HG03442 (cell line): ENCODE measurements around the gene DHX32.

Experiments used
- ATAC-seq: cut with Tn5 transposase; IDR thresholded peaks from one replicate; pipeline ENCODE4 v1.9.1; 2021; ENCODE audit warnings: mild to moderate bottlenecking, moderate library complexity; ENCODE audit not compliant: unreplicated experiment

DHX32 gene

DNA sequence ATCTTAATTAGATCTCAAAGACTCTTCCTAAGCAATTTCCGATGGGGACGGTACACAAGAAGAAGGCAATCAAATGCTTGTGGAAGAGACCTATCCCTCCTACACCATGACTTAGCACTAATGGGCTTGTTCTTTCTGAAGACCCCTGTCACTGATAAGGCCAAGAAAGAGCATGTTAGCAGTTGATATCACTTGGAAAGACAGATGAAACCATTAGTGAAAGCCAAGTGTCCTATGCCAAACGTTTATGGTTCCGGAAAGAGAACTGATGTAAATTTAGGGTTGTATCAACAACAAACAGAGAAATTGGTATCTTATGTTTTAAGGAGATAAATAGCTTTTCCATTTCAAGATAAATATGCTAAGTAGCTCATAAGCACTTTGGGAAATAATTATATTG lies 64.5 kb downstream of the DHX32 start:
- no peak for ATAC-seq

DNA sequence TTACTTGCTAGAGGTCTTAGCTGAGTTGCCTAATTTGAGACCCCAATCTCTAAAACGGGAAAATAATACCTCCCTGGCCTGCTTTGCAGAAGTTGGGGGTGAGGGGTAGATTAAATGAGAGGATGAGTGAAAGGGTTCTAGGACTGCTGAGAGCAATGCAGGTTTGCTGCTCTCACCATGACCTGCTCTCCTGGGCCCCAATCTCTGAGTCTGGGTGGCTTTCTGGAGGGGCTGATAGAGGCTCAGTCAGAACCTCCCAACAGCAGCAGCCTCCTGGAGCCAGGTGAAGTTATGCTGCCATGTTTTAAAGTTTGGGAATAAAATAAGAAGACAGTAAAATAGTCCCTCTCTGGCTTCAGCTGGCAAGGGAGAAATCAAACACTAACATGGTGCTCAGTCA lies 65.3 kb downstream of the DHX32 start:
- ATAC-seq = no peak

- ATAC-seq = no peak
Observed at GRCh38 chr10:125812128-125812750, 68.9 kb downstream of the DHX32 start.

DNA sequence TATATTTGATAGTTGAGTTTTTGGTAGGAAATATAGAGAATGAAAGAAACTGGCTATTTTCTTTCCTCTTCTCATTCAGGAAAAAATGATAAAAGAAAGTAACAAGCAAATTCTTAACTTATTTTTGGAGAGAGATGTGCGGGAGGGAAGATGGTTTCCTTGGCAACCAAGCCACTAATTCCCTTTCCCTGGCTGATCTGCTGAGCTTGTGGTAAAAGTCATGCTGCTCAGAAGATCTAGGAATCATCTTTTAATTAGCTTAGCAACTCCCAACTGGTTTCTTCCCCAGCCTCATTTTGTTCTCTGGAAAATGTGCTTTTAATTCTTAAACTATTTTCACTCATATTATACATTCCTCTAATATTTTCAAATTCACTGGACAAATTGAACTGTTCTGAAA lies 69.8 kb downstream of the DHX32 start:
- ATAC-seq = no peak

DNA sequence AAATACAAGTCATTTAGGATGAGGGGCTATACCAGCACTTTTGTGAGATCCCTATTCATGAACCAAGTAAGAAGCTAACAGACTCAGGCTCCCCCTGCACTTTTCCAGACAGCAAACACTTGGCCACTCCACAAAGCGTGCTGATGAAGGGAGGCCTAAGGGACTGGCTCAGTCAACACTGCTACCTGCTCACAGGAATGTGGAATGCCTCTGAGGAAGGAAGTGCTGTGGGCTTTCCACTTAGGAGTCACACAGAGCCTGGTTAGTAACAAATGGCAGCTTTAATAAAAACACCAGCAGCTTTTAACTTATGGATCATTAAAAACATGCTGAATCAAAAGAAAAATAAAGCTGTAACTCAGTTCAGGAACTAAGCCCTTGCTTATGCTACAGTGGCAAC lies 73.0 kb downstream of the DHX32 start:
- ATAC-seq = no peak

- no peak for ATAC-seq
Observed at GRCh38 chr10:125802739-125803138, 78.4 kb downstream of the DHX32 start.

GRCh38 chr10:125802131-125802530 lies 79.0 kb downstream of the DHX32 start:
- ATAC-seq = no peak

DNA sequence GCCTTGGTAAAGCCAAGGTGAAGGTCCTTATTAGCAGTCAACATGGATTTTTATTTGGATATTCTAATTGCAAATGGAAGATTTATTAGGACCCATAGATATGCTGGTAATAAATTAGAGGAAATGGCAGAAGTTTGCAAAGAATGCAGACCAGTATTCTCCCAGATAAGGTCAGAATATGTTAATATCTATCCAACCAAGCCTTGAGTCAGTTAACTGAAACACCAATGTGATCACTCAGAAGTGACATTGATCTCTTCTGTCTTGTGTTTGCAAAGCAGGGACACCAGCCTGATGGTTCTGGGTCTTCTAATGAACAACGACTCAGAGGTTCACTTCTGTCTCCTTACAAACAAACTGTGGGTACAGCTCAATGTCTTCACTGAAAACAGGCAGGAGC lies 79.5 kb downstream of the DHX32 start:
- ATAC-seq = no peak

GRCh38 chr10:125799451-125800182 lies 81.5 kb downstream of the DHX32 start:
- no peak for ATAC-seq

DNA sequence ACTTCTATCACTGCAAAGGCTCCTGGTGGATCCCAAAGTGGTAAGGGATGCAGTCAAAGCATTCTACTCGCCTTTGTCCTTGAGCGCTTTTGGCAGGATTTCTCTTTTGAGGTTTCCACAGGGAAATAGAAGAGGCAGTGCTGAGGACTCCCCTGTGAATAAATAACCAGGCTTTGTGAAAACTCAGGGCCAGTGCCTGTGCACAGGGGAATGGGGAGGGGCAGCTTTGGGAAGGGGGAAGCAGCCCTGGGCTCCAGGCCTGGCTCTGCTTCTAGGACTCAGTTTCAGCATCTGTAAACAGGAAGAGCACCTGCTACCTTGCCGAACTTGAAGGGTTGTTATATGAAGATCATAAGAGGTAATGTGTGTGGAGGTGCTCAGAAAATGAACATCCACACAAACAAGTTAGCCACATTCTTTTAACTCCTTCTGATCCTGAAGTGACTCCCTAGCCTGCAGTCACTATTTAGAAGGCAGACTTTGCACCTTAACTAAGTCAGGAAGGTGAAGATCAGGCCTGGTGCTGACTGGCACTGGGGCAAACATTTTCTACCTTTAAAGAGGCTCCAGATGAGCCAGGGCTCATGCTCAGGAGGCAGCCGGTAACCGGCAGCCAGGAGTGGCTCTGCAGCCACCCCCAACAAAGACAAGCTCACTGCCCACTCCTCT lies 83.0 kb downstream of the DHX32 start:
- no peak for ATAC-seq

DNA sequence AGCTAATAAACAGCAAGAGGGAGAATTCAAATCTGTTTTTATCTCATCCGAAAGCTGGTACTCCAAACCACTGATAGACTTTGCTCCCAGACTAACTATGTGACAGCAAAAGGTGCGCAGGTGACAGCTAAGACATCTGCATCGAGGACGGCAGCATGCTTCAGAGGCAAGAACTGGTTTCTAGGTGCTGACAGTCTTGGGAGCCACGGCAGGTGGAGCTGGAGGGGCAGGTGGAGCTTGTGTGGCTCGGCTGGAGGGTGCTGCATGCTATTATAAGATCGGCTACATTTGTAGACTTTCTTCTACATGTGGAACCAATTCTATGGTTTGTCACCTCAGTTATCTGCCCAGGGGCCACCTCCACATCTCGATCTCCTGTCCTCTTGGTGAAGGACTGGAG lies 83.7 kb downstream of the DHX32 start:
- ATAC-seq = no peak

- no peak for ATAC-seq
Observed at GRCh38 chr10:125795637-125796190, 85.4 kb downstream of the DHX32 start.

- ATAC-seq = no peak
Observed at GRCh38 chr10:125795128-125795527, 86.0 kb downstream of the DHX32 start.

DNA sequence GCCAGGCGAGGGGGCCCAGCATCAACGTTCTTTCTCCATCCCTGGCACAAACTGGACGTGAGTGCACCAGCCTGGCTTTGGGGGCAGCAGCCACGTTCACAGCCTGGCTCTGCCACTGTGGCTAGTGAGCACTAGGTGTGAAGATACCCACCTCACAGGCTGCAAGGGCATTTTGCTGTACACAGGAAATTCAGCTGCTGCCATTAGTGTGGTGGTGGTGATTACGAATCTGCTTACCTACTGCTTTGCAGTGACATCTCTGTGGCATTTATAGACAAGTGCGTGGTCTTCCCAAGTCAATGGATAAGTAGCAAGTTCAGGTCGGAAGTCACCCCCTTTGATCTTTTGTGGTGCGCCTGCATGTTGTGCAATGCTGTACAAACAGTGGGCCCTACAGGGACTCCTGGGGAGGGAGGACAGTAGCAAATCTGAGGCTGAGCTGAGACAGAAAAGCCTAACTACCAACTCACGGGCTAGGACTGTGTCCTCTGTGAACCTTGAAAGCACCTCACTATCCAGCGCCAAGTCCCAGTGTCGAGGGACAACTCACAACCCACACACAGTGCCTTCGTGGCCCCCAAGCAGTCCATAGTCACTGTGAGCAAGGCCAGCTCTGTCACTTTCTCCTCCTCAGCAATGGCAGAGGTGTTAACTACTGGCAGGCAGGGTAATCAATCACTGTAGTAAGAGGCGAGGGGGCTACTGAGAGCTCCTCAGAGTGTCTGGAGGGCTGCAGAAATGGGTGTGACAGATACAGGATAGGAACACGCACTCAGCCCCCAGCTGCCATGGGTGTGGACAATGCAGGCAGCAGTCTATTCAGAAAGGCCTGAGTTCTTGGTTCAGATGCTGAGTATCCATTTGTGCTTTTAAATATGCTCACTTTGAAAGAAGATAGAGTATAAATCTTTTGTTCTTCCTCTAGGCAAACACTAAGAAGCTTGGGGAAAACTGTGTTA lies 88.5 kb downstream of the DHX32 start:
- no peak for ATAC-seq

DNA sequence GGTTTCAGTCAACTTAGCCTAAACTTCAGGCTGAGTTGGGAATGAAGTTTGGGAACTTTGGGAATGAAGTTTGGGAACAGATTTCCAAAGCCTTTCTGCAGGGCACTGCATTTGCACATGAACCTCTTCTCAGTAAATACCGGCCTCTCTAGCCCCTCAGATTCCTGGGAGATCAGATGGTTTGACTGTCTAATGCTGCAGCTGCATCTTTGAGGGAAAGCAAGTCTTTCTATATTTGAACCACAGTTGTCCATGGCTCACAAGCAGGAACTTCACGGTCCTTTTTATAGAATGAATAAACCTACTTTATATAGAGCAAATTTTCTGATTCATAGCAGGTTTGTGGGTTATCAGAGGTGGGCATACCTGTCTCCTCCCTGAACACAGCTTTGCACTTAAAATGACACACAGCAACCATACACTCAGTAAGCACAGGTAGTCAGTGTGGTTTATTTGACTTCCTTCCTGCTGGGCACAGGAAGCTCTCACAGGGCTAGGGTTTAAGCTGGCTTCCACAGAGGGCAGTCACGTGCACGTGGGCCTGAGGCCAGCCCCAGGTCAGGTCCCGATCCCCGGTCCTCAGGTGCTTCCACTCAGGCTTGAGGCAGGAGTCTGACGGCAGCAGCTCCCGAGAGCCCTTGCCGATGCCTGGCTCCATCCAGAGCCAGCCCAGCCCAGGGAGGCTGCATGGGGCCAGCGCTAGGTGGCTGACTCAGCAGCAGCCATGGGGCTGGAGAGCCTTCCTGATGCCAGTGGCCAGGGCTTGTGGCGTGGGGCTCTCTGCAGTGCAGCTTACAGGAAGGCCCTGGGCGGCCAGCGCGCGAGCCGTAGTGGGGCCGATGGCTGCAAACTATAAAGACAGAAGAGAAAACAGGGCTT lies 92.7 kb downstream of the DHX32 start:
- no peak for ATAC-seq
